Mesenchymal stem cell (in vitro differentiated cells and primary cell): ENCODE measurements around the gene CD2AP.
"Not testable (repeated sequence)": the region's sequence is repeated elsewhere in the genome, so short reads cannot be mapped to it uniquely, and the experiment has no call there.

ENCODE experiments used
- DNase-seq: peaks from one replicate; pipeline ENCODE4 v3.0.0-alpha.2; 2013
- H2AFZ ChIP-seq: one replicate; pipeline ENCODE4 v1.6.1; 2013; ENCODE audit warnings: low read depth, mild to moderate bottlenecking, control low read depth, inconsistent platforms, low read length, moderate library complexity
- H2AK5ac ChIP-seq: 2 replicates; pipeline ENCODE4 v1.6.1; 2013; ENCODE audit warnings: low read length, moderate library complexity, mild to moderate bottlenecking, inconsistent platforms; ENCODE audit not compliant: severe bottlenecking
- H2BK120ac ChIP-seq: one replicate; pipeline ENCODE4 v1.6.1; 2013; ENCODE audit warnings: low read depth, mild to moderate bottlenecking, inconsistent platforms, low read length, moderate library complexity
- H2BK12ac ChIP-seq, 2 experiments: one replicate each; pipeline ENCODE4 v1.6.1; 2013; ENCODE audit warnings: inconsistent platforms in 2 of 2, low read length in 2 of 2, mild to moderate bottlenecking in 2 of 2, moderate library complexity in 2 of 2, control low read depth in 1 of 2
- H2BK15ac ChIP-seq: one replicate; pipeline ENCODE4 v1.6.1; 2013; ENCODE audit warnings: mild to moderate bottlenecking, low read depth, inconsistent platforms; ENCODE audit not compliant: poor library complexity, severe bottlenecking
- H2BK5ac ChIP-seq: 2 replicates; pipeline ENCODE4 v1.6.1; 2013; ENCODE audit warnings: low read depth, mild to moderate bottlenecking, low read length, control low read depth, inconsistent platforms; ENCODE audit not compliant: poor library complexity, severe bottlenecking
- H3K14ac ChIP-seq, 2 experiments: one replicate each; pipeline ENCODE4 v1.6.1; 2013; ENCODE audit warnings: inconsistent platforms in 2 of 2, low read length in 2 of 2, control low read depth in 1 of 2, mild to moderate bottlenecking in 1 of 2, moderate library complexity in 1 of 2
- H3K18ac ChIP-seq, 2 experiments: one replicate each; pipeline ENCODE4 v1.6.1; 2013; ENCODE audit warnings: inconsistent platforms in 2 of 2, low read length in 2 of 2, control low read depth in 1 of 2, low read depth in 1 of 2, mild to moderate bottlenecking in 1 of 2
- H3K23ac ChIP-seq, 2 experiments: one replicate each; pipeline ENCODE4 v1.6.1; 2013; ENCODE audit warnings: inconsistent platforms in 2 of 2, low read length in 2 of 2, mild to moderate bottlenecking in 2 of 2, moderate library complexity in 2 of 2, control low read depth in 1 of 2
- H3K27ac ChIP-seq: 2 replicates; pipeline ENCODE4 v1.5.1; 2013; ENCODE audit warnings: mild to moderate bottlenecking, moderate library complexity, low read length, control low read depth, inconsistent platforms; ENCODE audit not compliant: poor library complexity, severe bottlenecking
- H3K27me3 ChIP-seq, 2 experiments: 2 replicates each; pipeline versions ENCODE4 v1.6.1 to v1.7.0; 2013; ENCODE audit warnings: low read length in 2 of 2, mild to moderate bottlenecking in 2 of 2, moderate library complexity in 2 of 2, control low read depth in 1 of 2, inconsistent platforms in 1 of 2; ENCODE audit not compliant: control insufficient read depth in 1 of 2, insufficient read depth in 1 of 2
- H3K36me3 ChIP-seq, 2 experiments: 2 replicates each; pipeline versions ENCODE4 v1.6.1 to v1.7.0; 2013; ENCODE audit warnings: low read length in 2 of 2, control low read depth in 1 of 2, inconsistent platforms in 1 of 2, low read depth in 1 of 2, mild to moderate bottlenecking in 1 of 2; ENCODE audit not compliant: insufficient read depth in 2 of 2, control insufficient read depth in 1 of 2
- H3K4ac ChIP-seq, 2 experiments: one replicate each; pipeline ENCODE4 v1.6.1; 2013; ENCODE audit warnings: inconsistent platforms in 2 of 2, low read length in 2 of 2, mild to moderate bottlenecking in 2 of 2, moderate library complexity in 2 of 2, control low read depth in 1 of 2, low read depth in 1 of 2
- H3K4me1 ChIP-seq: 2 replicates; pipeline ENCODE4 v1.6.1; 2013; ENCODE audit warnings: low read depth, low read length, control low read depth; ENCODE audit not compliant: control insufficient read depth, insufficient read depth
- H3K4me2 ChIP-seq: 2 replicates; pipeline ENCODE4 v1.6.1; 2013; ENCODE audit warnings: low read length, mild to moderate bottlenecking, inconsistent platforms; ENCODE audit not compliant: poor library complexity, severe bottlenecking
- H3K4me3 ChIP-seq, 2 experiments: 2 replicates each; pipeline versions ENCODE4 v1.5.1 to v1.7.0; 2013; ENCODE audit warnings: low read length in 2 of 2, mild to moderate bottlenecking in 2 of 2, control low read depth in 1 of 2, low read depth in 1 of 2; ENCODE audit not compliant: insufficient read depth in 1 of 2
- H3K79me1 ChIP-seq: replicated peaks from 2 replicates; pipeline ENCODE4 v1.6.1; 2013; ENCODE audit warnings: mild to moderate bottlenecking, control low read depth, low read length, inconsistent platforms; ENCODE audit not compliant: poor library complexity, severe bottlenecking
- H3K9ac ChIP-seq: 2 replicates; pipeline ENCODE4 v1.7.0; 2013; ENCODE audit warnings: mild to moderate bottlenecking, low read length, moderate library complexity
- H3K9me3 ChIP-seq: 2 replicates; pipeline ENCODE4 v1.7.0; 2013; ENCODE audit warnings: mild to moderate bottlenecking, low read length; ENCODE audit not compliant: control insufficient read depth
- H4K8ac ChIP-seq: one replicate; pipeline ENCODE4 v1.6.1; 2013; ENCODE audit warnings: inconsistent platforms, mild to moderate bottlenecking, low read length, moderate library complexity
- H4K91ac ChIP-seq: one replicate; pipeline ENCODE4 v1.6.1; 2013; ENCODE audit warnings: mild to moderate bottlenecking, low read length, inconsistent platforms
- WGBS: methylation state at CpG from one replicate; pipeline ENCODE4 v1.1.7; 2013; ENCODE audit warnings: mixed read lengths; 5-methylcytosine and 5-hydroxymethylcytosine counted together

CD2AP gene

GRCh38 chr6:47439348-47439668, 38.3 kb upstream of the CD2AP start:
- no CpG with 5 or more reads among the region's 2 CpGs for WGBS
- DNase-seq: no peak

GRCh38 chr6:47440719-47441118, 36.9 kb upstream of the CD2AP start:
- WGBS: 97% methylated on average over 3 of the region's 3 CpGs
- Histone ChIP-seq H3K14ac (no peak overlapping the region), H2BK120ac (no peak overlapping the region), H2AFZ (no peak overlapping the region), H3K4me2 (no peak overlapping the region), H2BK15ac (no peak overlapping the region), H3K79me1 (no peaks in the 10 kb centered on the region), H4K8ac (no peak overlapping the region), H3K4me1 (no peaks in the 10 kb centered on the region), H3K27ac (no peak overlapping the region), H2BK12ac (no peak overlapping the region), H4K91ac (no peak overlapping the region), H3K9me3 (no peaks in the 10 kb centered on the region), H2AK5ac (no peak overlapping the region), H3K36me3 (no peaks in the 10 kb centered on the region), H2BK5ac (no peak overlapping the region), H3K23ac (no peak overlapping the region), H3K4me3 (no peak overlapping the region), H3K27me3 (no peaks in the 10 kb centered on the region), H3K9ac (no peak overlapping the region), H3K18ac (no peak overlapping the region), H3K4ac (no peak overlapping the region)
- no peak for DNase-seq

More at GRCh38 chr6:47439348-47439668, 38.3 kb upstream of the CD2AP start:
- no peaks in the 10 kb centered on the region for H3K9me3 ChIP-seq
- no peak overlapping the region for H3K27ac ChIP-seq
- no peak overlapping the region for H4K8ac ChIP-seq
- H3K18ac ChIP-seq: no peak overlapping the region
- H2AK5ac ChIP-seq: no peak overlapping the region
- H3K9ac ChIP-seq: no peak overlapping the region
- H2BK15ac ChIP-seq: no peak overlapping the region
- H2BK5ac ChIP-seq: no peak overlapping the region
- H3K4me1 ChIP-seq: no peaks in the 10 kb centered on the region
- no peak overlapping the region for H2BK120ac ChIP-seq
- no peak overlapping the region for H2BK12ac ChIP-seq
- no peak overlapping the region for H2AFZ ChIP-seq
- no peak overlapping the region for H3K4me3 ChIP-seq
- no peak overlapping the region for H3K4me2 ChIP-seq
- no peaks in the 10 kb centered on the region for H3K27me3 ChIP-seq
- H4K91ac ChIP-seq: no peak overlapping the region
- H3K14ac ChIP-seq: no peak overlapping the region
- no peak overlapping the region for H3K23ac ChIP-seq
- H3K79me1 ChIP-seq: no peaks in the 10 kb centered on the region
- no peaks in the 10 kb centered on the region for H3K36me3 ChIP-seq
- no peak overlapping the region for H3K4ac ChIP-seq

- not testable (repeated sequence) for H3K27ac ChIP-seq, H3K27me3 ChIP-seq
Measured at GRCh38 chr6:47444964-47445363, 32.6 kb upstream of the CD2AP start.

GRCh38 chr6:47446669-47447330, 30.8 kb upstream of the CD2AP start:
- H3K4me1 ChIP-seq: no peaks in the 10 kb centered on the region
- H3K4me2 ChIP-seq: no peak overlapping the region
- no peak overlapping the region for H2AFZ ChIP-seq
- H3K27ac ChIP-seq: no peak overlapping the region
- no peak overlapping the region for H2BK120ac ChIP-seq
- no peak overlapping the region for H4K8ac ChIP-seq
- H3K23ac ChIP-seq: no peak overlapping the region
- H2BK15ac ChIP-seq: no peak overlapping the region
- H3K14ac ChIP-seq: no peak overlapping the region
- no peak overlapping the region for H3K4me3 ChIP-seq
- H3K18ac ChIP-seq: no peak overlapping the region
- 57% methylated on average over 2 of the region's 3 CpGs for WGBS
- H3K27me3 ChIP-seq: no peaks in the 10 kb centered on the region
- no peak overlapping the region for H2BK12ac ChIP-seq
- H3K9me3 ChIP-seq: no peaks in the 10 kb centered on the region
- DNase-seq: no peak
- H3K9ac ChIP-seq: no peak overlapping the region
- H3K4ac ChIP-seq: no peak overlapping the region
- no peaks in the 10 kb centered on the region for H3K36me3 ChIP-seq
- no peaks in the 10 kb centered on the region for H3K79me1 ChIP-seq
- no peak overlapping the region for H2AK5ac ChIP-seq
- H4K91ac ChIP-seq: no peak overlapping the region
- no peak overlapping the region for H2BK5ac ChIP-seq

More at GRCh38 chr6:47444964-47445363, 32.6 kb upstream of the CD2AP start:
- H3K79me1 ChIP-seq, H3K4me2 ChIP-seq, DNase-seq, H2BK15ac ChIP-seq, H2BK12ac ChIP-seq, H3K36me3 ChIP-seq, H3K14ac ChIP-seq, H3K18ac ChIP-seq, H2BK5ac ChIP-seq, H3K23ac ChIP-seq, H3K9ac ChIP-seq, H2AFZ ChIP-seq, H3K4ac ChIP-seq, H3K9me3 ChIP-seq, H2AK5ac ChIP-seq, H3K4me3 ChIP-seq, H2BK120ac ChIP-seq, H4K91ac ChIP-seq, H3K4me1 ChIP-seq, H4K8ac ChIP-seq: not testable (repeated sequence)
- 95% methylated on average over 2 of the region's 3 CpGs for WGBS
